ENCODE results near the gene BMPR1A. TPM values are rescaled to one million over a fixed set of nuclear protein-coding genes. Genes with fewer than 3 reads are reported as not detected.

The BMPR1A gene
- polyA plus RNA-seq, 1 donor (not counting 4 experiments of a cell fraction or from before 2014, with no cell fraction given) = 22.2 TPM

DNA sequence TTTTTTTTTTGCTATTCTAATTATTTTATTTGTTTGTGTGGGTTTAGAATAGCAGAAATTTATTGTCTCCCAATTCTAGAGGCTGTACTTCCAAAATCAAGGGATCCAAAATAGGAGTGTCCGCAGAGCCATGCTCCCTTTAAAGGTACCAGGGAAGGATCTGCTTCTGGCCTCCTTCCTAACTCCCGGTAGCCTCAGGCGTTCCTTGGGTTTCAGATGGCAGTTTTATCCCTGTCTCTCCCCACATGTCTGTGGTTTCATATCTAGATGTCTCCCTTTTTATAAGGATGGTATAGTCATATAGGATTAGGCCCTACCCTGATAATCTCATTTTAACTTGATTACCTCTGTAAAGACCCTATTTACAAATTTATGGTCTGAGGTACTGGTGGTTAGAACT is 48.4 kb downstream of the BMPR1A start:
- no peaks in the 10 kb centered on the region for H3K27me3 ChIP-seq (ENCODE audit: control insufficient read depth, extremely low read depth, insufficient read depth, low read length)
- H3K79me2 ChIP-seq (ENCODE audit: control insufficient read depth, insufficient read depth, low read length) = peaks cover 15% of the 10 kb centered on the region
- no peak overlapping the region for H3K4me3 ChIP-seq (ENCODE audit: control insufficient read depth in 2 of 3, extremely low read depth in 1 of 3, insufficient read depth in 2 of 3, low read depth in 1 of 3, low read length in 3 of 3)
- no peaks in the 10 kb centered on the region for H4K20me1 ChIP-seq (ENCODE audit: control insufficient read depth, extremely low read depth, insufficient read depth, low read length)
- H3K9ac ChIP-seq (ENCODE audit: control insufficient read depth, extremely low read depth, insufficient read depth, low read length) = no peak overlapping the region
- no peak for TF ChIP-seq EZH2 (IDR thresholded peaks at IDR 0.05; ENCODE audit: low read length)
- TF ChIP-seq, protein P1, sequence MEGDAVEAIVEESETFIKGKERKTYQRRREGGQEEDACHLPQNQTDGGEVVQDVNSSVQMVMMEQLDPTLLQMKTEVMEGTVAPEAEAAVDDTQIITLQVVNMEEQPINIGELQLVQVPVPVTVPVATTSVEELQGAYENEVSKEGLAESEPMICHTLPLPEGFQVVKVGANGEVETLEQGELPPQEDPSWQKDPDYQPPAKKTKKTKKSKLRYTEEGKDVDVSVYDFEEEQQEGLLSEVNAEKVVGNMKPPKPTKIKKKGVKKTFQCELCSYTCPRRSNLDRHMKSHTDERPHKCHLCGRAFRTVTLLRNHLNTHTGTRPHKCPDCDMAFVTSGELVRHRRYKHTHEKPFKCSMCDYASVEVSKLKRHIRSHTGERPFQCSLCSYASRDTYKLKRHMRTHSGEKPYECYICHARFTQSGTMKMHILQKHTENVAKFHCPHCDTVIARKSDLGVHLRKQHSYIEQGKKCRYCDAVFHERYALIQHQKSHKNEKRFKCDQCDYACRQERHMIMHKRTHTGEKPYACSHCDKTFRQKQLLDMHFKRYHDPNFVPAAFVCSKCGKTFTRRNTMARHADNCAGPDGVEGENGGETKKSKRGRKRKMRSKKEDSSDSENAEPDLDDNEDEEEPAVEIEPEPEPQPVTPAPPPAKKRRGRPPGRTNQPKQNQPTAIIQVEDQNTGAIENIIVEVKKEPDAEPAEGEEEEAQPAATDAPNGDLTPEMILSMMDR (optimal IDR thresholded peaks at IDR 0.05 in 1 of 3, IDR thresholded peaks at IDR 0.05 in 1 of 3, conservative IDR thresholded peaks at IDR 0.05 in 1 of 3; ENCODE audit: extremely low read depth in 1 of 3, insufficient read depth in 2 of 3, low read length in 3 of 3) = no peak
- no peaks in the 10 kb centered on the region for H3K4me1 ChIP-seq (ENCODE audit: control insufficient read depth, extremely low read depth, insufficient read depth, low read length)
- dilution Hi-C loops (cut with MboI; ENCODE audit: extremely low pct_ligation_motif_present, low sequenced_read_pairs) = no loop called here
- no peaks in the 10 kb centered on the region for H3K9me3 ChIP-seq (ENCODE audit: control insufficient read depth, low read depth, low read length)
- no peak for DNase-seq (ENCODE audit: low read depth, low spot score)
- no peaks in the 10 kb centered on the region for H3K9me1 ChIP-seq (ENCODE audit: control insufficient read depth, extremely low read depth, insufficient read depth, low read length)
- no peak overlapping the region for H3K27ac ChIP-seq (ENCODE audit: control insufficient read depth, insufficient read depth, low read length)
- H3K36me3 ChIP-seq (ENCODE audit: control insufficient read depth in 2 of 2, extremely low read depth in 1 of 2, insufficient read depth in 2 of 2, low read length in 2 of 2) = no peaks in the 10 kb centered on the region
- no peak for FAIRE-seq
- no peak overlapping the region for H3K4me2 ChIP-seq (ENCODE audit: control insufficient read depth, extremely low read depth, insufficient read depth, low read depth, low read length)
- no peak overlapping the region for H2AFZ ChIP-seq (ENCODE audit: control insufficient read depth, low read length)

DNA sequence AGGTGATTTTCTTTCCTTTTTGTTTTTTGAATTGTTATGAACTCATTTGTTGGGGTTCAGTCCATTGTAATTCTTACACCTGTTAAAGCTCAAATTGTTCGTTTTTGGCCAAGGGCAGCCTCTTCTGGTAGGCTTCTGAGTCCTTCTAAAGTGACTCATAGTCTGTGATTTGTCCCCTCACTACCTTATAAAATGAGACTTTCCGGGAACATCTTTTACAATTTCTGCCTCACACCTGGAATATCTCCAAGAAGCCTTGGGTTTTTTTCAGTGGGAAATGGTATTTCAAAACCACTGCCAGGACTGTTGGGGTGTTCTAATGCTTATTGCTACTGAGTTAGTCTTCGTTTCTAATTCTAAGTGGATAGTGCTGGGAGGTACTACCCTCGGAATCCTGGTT is 56.7 kb downstream of the BMPR1A start:
- no peak overlapping the region for H3K4me2 ChIP-seq (ENCODE audit: control insufficient read depth, extremely low read depth, insufficient read depth, low read depth, low read length)
- no peaks in the 10 kb centered on the region for H3K27me3 ChIP-seq (ENCODE audit: control insufficient read depth, extremely low read depth, insufficient read depth, low read length)
- H3K9me3 ChIP-seq (ENCODE audit: control insufficient read depth, low read depth, low read length) = no peaks in the 10 kb centered on the region
- no peaks in the 10 kb centered on the region for H3K36me3 ChIP-seq (ENCODE audit: control insufficient read depth in 2 of 2, extremely low read depth in 1 of 2, insufficient read depth in 2 of 2, low read length in 2 of 2)
- peaks cover 27% of the 10 kb centered on the region for H3K79me2 ChIP-seq (ENCODE audit: control insufficient read depth, insufficient read depth, low read length)
- no peaks in the 10 kb centered on the region for H4K20me1 ChIP-seq (ENCODE audit: control insufficient read depth, extremely low read depth, insufficient read depth, low read length)
- TF ChIP-seq, protein P1 (optimal IDR thresholded peaks at IDR 0.05 in 1 of 3, IDR thresholded peaks at IDR 0.05 in 1 of 3, conservative IDR thresholded peaks at IDR 0.05 in 1 of 3; ENCODE audit: extremely low read depth in 1 of 3, insufficient read depth in 2 of 3, low read length in 3 of 3) = no peak
- TF ChIP-seq EZH2 (IDR thresholded peaks at IDR 0.05; ENCODE audit: low read length) = no peak
- peaks cover 2% of the 10 kb centered on the region for H3K9me1 ChIP-seq (ENCODE audit: control insufficient read depth, extremely low read depth, insufficient read depth, low read length)
- dilution Hi-C loops (cut with MboI; ENCODE audit: extremely low pct_ligation_motif_present, low sequenced_read_pairs) = no loop called here
- H3K4me1 ChIP-seq (ENCODE audit: control insufficient read depth, extremely low read depth, insufficient read depth, low read length) = peaks cover 11% of the 10 kb centered on the region
- H2AFZ ChIP-seq (ENCODE audit: control insufficient read depth, low read length) = no peak overlapping the region
- no peak for FAIRE-seq
- H3K27ac ChIP-seq (ENCODE audit: control insufficient read depth, insufficient read depth, low read length) = no peak overlapping the region
- DNase-seq (ENCODE audit: low read depth, low spot score) = no peak
- no peak overlapping the region for H3K4me3 ChIP-seq (ENCODE audit: control insufficient read depth in 2 of 3, extremely low read depth in 1 of 3, insufficient read depth in 2 of 3, low read depth in 1 of 3, low read length in 3 of 3)
- no peak overlapping the region for H3K9ac ChIP-seq (ENCODE audit: control insufficient read depth, extremely low read depth, insufficient read depth, low read length)
